ENCODE measurements around the gene SLC6A17. TPM values are rescaled to one million over a fixed set of nuclear protein-coding genes. Genes with fewer than 3 reads are reported as not detected.

The SLC6A17 gene
- total and polyA plus RNA-seq, 2 donors (not counting 3 experiments of a cell fraction or from before 2014, with no cell fraction given) = 0.03 TPM; not detected in 1

DNA sequence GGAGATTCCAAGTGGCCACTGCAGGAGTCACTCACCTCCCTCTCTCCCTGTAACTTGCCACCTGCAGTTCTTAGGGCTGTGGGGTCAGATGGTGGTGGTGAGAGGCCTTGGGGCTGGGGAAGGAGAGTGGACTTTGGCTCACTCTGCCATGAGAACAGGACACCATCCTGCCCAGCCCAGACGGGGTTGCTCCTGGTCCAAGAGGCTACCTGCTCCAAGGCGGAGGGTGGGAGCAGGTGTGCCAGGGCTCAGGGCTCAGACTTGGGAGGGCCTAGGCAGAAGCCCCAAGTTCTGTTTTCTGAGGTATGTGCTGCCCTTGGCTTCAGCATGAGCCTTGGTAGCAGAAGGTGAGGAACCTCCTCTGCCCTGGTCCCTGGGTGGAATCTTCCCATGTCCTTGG lies 48.5 kb downstream of the SLC6A17 start:
- TF ChIP-seq, protein P1, sequence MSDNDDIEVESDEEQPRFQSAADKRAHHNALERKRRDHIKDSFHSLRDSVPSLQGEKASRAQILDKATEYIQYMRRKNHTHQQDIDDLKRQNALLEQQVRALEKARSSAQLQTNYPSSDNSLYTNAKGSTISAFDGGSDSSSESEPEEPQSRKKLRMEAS (IDR thresholded peaks at IDR 0.05; ENCODE audit: insufficient read depth, insufficient read length) = no peak
- TF ChIP-seq POLR2A (IDR thresholded peaks at IDR 0.05; ENCODE audit: low read depth, low read length) = no peak
- no peak for TF ChIP-seq MYC (IDR thresholded peaks at IDR 0.05; ENCODE audit: low read depth, low read length)
- no peak for TF ChIP-seq EZH2 (IDR thresholded peaks at IDR 0.05; ENCODE audit: borderline replicate concordance, low read depth, low read length, severe bottlenecking)
- TF ChIP-seq JUN (IDR thresholded peaks at IDR 0.05; ENCODE audit: borderline replicate concordance, insufficient read depth, insufficient read length, low read depth) = no peak
- TF ChIP-seq, protein P2, sequence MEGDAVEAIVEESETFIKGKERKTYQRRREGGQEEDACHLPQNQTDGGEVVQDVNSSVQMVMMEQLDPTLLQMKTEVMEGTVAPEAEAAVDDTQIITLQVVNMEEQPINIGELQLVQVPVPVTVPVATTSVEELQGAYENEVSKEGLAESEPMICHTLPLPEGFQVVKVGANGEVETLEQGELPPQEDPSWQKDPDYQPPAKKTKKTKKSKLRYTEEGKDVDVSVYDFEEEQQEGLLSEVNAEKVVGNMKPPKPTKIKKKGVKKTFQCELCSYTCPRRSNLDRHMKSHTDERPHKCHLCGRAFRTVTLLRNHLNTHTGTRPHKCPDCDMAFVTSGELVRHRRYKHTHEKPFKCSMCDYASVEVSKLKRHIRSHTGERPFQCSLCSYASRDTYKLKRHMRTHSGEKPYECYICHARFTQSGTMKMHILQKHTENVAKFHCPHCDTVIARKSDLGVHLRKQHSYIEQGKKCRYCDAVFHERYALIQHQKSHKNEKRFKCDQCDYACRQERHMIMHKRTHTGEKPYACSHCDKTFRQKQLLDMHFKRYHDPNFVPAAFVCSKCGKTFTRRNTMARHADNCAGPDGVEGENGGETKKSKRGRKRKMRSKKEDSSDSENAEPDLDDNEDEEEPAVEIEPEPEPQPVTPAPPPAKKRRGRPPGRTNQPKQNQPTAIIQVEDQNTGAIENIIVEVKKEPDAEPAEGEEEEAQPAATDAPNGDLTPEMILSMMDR (IDR thresholded peaks at IDR 0.05; ENCODE audit: extremely low read depth in 1 of 2, insufficient read depth in 1 of 2, low read depth in 1 of 2, low read length in 2 of 2) = no peak
- no peak for TF ChIP-seq GATA2 (IDR thresholded peaks at IDR 0.05; ENCODE audit: insufficient read depth, insufficient read length, low read depth, low read length)
- no peak for TF ChIP-seq FOS (IDR thresholded peaks at IDR 0.05; ENCODE audit: borderline replicate concordance, insufficient read depth, low read length)
- no peak for TF ChIP-seq POLR2AphosphoS5 (IDR thresholded peaks at IDR 0.05; ENCODE audit: insufficient read depth, low read depth, low read length)
- dilution Hi-C loops (cut with MboI; ENCODE audit: extremely low pct_ligation_motif_present, low sequenced_read_pairs) = no loop called here

More for the DNA sequence above, 48.5 kb downstream of the SLC6A17 start:
- no peaks in the 10 kb centered on the region for H3K79me2 ChIP-seq (ENCODE audit: control insufficient read depth, insufficient read depth, low read length)
- ChIA-PET CTCF (interaction anchor here (1.9 to 3.2 kb wide), 3 partner anchors 9 to 298 kb away, joined by 6 to 150 read pairs (median 140); no protein-coding TSS in a partner anchor), POLR2A (no interaction called here)
- no TSS peak for BruUV-seq (replicated peaks)
- H4K20me1 ChIP-seq (replicated peaks; ENCODE audit: control insufficient read depth, extremely low read depth, insufficient read depth, low read length) = no peaks in the 10 kb centered on the region
- H3K9ac ChIP-seq (replicated peaks; ENCODE audit: extremely low read depth, insufficient read depth, low read length) = no peak overlapping the region
- no peaks in the 10 kb centered on the region for H3K36me3 ChIP-seq (ENCODE audit: control insufficient read depth in 2 of 2, extremely low read depth in 1 of 2, insufficient read depth in 2 of 2, low read length in 2 of 2)
- no peaks in the 10 kb centered on the region for H3K9me3 ChIP-seq (replicated peaks; ENCODE audit: control insufficient read depth, insufficient read depth, low read length)
- no peak overlapping the region for H3K4me3 ChIP-seq (replicated peaks in 1 of 3; ENCODE audit: insufficient read depth in 1 of 3, low read depth in 1 of 3, low read length in 3 of 3)
- no peaks in the 10 kb centered on the region for H3K9me1 ChIP-seq (replicated peaks; ENCODE audit: control insufficient read depth, extremely low read depth, insufficient read depth, low read length)
- intact Hi-C loops (cut with micrococcal nuclease) = no loop called here
- no peak overlapping the region for H3K4me2 ChIP-seq (ENCODE audit: insufficient read depth, low read length)
- no peak for DNase-seq (ENCODE audit: low read depth, low spot score)
- no peak overlapping the region for H2AFZ ChIP-seq (ENCODE audit: low read depth, low read length)
- no peaks in the 10 kb centered on the region for H3K27me3 ChIP-seq (ENCODE audit: control insufficient read depth in 2 of 2, insufficient read depth in 2 of 2, low read length in 2 of 2)
- no peak for FAIRE-seq
- peaks cover 4% of the 10 kb centered on the region for H3K4me1 ChIP-seq (ENCODE audit: control insufficient read depth, extremely low read depth, insufficient read depth, low read length)
- no peak overlapping the region for H3K27ac ChIP-seq (ENCODE audit: insufficient read depth, low read depth, low read length)
